DND-41 (cell line): ENCODE measurements around the gene CDC14A.

Experiments
- ATAC-seq: fragments of 200-7000 bp; cut with Tn5 transposase; 3 replicates; pipeline ENCODE4 v1.9.1; 2021; ENCODE audit warnings: low read depth; ENCODE audit not compliant: insufficient read depth
- DNase-seq: peaks from one replicate; pipeline ENCODE4 v3.0.0-alpha.2; 2020
- H2AFZ ChIP-seq: 2 replicates; pipeline ENCODE4 v1.6.0; 2012; ENCODE audit warnings: low read depth, low read length
- H3K27ac ChIP-seq: 2 replicates; pipeline ENCODE4 v1.5.1; 2012; ENCODE audit warnings: low read length, inconsistent platforms
- H3K27me3 ChIP-seq: fragments of 200-600 bp; sonication (generic); 2 replicates; pipeline ENCODE4 v1.6.0; 2012; ENCODE audit warnings: low read length, mild to moderate bottlenecking, inconsistent platforms; ENCODE audit not compliant: insufficient read depth, poor library complexity
- H3K36me3 ChIP-seq: 2 replicates; pipeline ENCODE4 v1.5.1; 2012; ENCODE audit warnings: low read length, inconsistent platforms; ENCODE audit not compliant: insufficient read depth
- H3K4me1 ChIP-seq: 2 replicates; pipeline ENCODE4 v1.5.1; 2012; ENCODE audit warnings: mild to moderate bottlenecking, low read length; ENCODE audit not compliant: insufficient read depth
- H3K4me2 ChIP-seq: 2 replicates; pipeline ENCODE4 v1.6.0; 2012; ENCODE audit warnings: mild to moderate bottlenecking, moderate library complexity, low read length, inconsistent platforms; ENCODE audit not compliant: insufficient read depth
- H3K4me3 ChIP-seq, 2 experiments: fragments of 200-600 bp in 1 of 2; shearing (Covaris generic) in 1 of 2; 2 replicates each; pipeline ENCODE4 v1.5.1; 2012 to 2016; ENCODE audit warnings: inconsistent platforms in 2 of 2, low read length in 2 of 2, mild to moderate bottlenecking in 2 of 2, low read depth in 1 of 2, moderate library complexity in 1 of 2
- H3K79me2 ChIP-seq: 2 replicates; pipeline ENCODE4 v1.6.0; 2012; ENCODE audit warnings: low read length, inconsistent platforms; ENCODE audit not compliant: insufficient read depth
- H3K9ac ChIP-seq: 2 replicates; pipeline ENCODE4 v1.6.0; 2012; ENCODE audit warnings: low read depth, mild to moderate bottlenecking, inconsistent platforms, low read length, moderate library complexity
- H3K9me3 ChIP-seq: 2 replicates; pipeline ENCODE4 v1.5.1; 2012; ENCODE audit warnings: low read length, moderate library complexity, mild to moderate bottlenecking, inconsistent platforms; ENCODE audit not compliant: insufficient read depth, severe bottlenecking
- H4K20me1 ChIP-seq: 2 replicates; pipeline ENCODE4 v1.6.0; 2012; ENCODE audit warnings: low read length; ENCODE audit not compliant: insufficient read depth
- EZH2 ChIP-seq: IDR thresholded peaks from 3 replicates; pipeline ENCODE4 v1.6.1; 2012; ENCODE audit warnings: borderline replicate concordance, low read depth, mild to moderate bottlenecking, moderate library complexity, low read length, inconsistent platforms; ENCODE audit not compliant: severe bottlenecking
- TF ChIP-seq, protein P1 (sequence below): IDR thresholded peaks from 2 replicates; pipeline ENCODE4 v1.5.1; 2012; ENCODE audit warnings: borderline replicate concordance, low read length, moderate library complexity, mild to moderate bottlenecking; ENCODE audit not compliant: poor library complexity, severe bottlenecking; ENCODE audit errors: extremely low read depth

CDC14A gene

DNA sequence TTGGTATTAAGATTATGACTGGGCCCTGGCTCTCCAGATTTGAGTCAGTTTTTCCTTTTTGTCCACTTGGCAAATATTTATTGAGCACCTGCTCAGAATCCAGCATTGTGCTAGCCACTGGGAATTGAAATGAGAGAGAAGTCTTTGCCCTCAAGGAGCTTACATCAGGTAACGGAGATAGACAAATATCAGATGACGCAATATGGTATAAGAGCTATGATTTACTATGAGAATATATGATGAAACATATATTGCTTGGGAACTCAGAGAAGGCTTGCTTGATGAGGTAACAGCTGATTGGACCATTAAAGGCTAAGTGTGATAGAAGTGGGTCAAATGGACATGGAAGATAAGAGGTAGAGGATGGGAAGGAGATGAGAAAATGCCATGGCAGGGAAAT lies 144.6 kb downstream of the CDC14A start:
- Histone ChIP-seq H3K9me3 (no peaks in the 10 kb centered on the region), H3K4me1 (no peaks in the 10 kb centered on the region), H3K9ac (no peak overlapping the region), H3K4me3 (no peak overlapping the region), H3K4me2 (no peak overlapping the region), H3K36me3 (peaks cover 37% of the 10 kb centered on the region), H4K20me1 (no peaks in the 10 kb centered on the region), H3K79me2 (no peaks in the 10 kb centered on the region), H2AFZ (no peak overlapping the region), H3K27ac (no peak overlapping the region), H3K27me3 (no peaks in the 10 kb centered on the region)
- TF ChIP-seq EZH2, result no peak
- TF ChIP-seq, protein P1, sequence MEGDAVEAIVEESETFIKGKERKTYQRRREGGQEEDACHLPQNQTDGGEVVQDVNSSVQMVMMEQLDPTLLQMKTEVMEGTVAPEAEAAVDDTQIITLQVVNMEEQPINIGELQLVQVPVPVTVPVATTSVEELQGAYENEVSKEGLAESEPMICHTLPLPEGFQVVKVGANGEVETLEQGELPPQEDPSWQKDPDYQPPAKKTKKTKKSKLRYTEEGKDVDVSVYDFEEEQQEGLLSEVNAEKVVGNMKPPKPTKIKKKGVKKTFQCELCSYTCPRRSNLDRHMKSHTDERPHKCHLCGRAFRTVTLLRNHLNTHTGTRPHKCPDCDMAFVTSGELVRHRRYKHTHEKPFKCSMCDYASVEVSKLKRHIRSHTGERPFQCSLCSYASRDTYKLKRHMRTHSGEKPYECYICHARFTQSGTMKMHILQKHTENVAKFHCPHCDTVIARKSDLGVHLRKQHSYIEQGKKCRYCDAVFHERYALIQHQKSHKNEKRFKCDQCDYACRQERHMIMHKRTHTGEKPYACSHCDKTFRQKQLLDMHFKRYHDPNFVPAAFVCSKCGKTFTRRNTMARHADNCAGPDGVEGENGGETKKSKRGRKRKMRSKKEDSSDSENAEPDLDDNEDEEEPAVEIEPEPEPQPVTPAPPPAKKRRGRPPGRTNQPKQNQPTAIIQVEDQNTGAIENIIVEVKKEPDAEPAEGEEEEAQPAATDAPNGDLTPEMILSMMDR, result no peak
- ATAC-seq (no peak), DNase-seq (no peak)

DNA sequence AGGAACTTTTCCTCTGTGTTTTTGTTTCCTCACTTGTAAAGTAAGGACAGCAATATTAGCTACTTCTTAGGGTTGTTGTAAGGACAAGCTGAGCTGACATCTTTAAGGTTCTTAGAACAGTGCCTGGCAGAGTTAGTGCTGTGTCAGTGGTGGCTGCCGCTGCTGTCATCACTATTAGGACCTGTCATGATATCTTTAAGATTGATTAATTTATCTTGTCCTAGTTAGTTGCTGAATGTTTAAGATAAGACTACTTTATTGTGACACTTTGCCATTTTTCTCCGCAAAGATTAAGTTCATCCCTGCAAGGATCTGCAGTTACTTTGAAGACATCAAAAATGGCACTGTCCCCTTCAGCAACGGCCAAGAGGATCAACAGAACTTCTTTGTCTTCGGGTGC lies 145.5 kb downstream of the CDC14A start:
- Histone ChIP-seq H3K27me3 (no peaks in the 10 kb centered on the region), H3K79me2 (no peaks in the 10 kb centered on the region), H3K9ac (no peak overlapping the region), H4K20me1 (no peaks in the 10 kb centered on the region), H3K9me3 (no peaks in the 10 kb centered on the region), H3K27ac (no peak overlapping the region), H2AFZ (no peak overlapping the region), H3K4me3 (no peak overlapping the region), H3K4me1 (no peaks in the 10 kb centered on the region), H3K36me3 (peaks cover 37% of the 10 kb centered on the region), H3K4me2 (no peak overlapping the region)
- DNase-seq (no peak), ATAC-seq (no peak)
- TF ChIP-seq, protein P1, result no peak
- TF ChIP-seq EZH2, result no peak

DNA sequence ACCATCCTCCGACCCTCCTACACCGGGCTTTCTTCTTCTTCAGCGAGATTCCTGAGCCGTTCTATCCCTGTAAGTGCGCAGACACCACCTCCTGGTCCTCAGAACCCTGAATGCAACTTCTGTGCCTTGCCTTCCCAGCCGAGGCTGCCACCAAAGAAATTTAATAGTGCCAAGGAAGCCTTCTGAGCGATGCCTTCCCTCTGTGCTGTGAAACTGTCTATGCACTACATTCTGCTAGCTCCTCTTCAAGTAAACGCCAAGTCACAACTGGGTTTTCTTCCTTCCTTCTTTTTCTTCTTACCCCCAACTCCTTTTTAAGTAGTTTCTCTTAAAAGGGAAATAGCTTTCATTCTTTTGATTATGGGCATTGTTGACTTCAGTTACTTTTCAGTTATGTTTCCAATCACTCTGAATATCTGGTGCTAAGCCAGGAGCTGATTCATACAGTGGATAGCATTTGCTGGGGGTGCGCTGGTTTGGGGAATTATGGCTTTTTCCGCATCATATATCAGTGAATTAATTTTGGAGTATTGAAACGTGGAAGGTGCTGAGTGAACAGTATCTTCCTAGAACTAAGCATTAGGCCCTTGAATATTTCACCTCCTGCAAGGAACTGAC lies 147.0 kb downstream of the CDC14A start:
- no peaks in the 10 kb centered on the region for H3K79me2 ChIP-seq
- H4K20me1 ChIP-seq, result no peaks in the 10 kb centered on the region
- no peak overlapping the region for H3K27ac ChIP-seq
- ATAC-seq (no peak), DNase-seq (no peak)
- no peak overlapping the region for H3K9ac ChIP-seq
- peaks cover 37% of the 10 kb centered on the region for H3K36me3 ChIP-seq
- TF ChIP-seq, protein P1, result no peak
- TF ChIP-seq EZH2, result no peak
- H3K27me3 ChIP-seq, result no peaks in the 10 kb centered on the region
- no peak overlapping the region for H2AFZ ChIP-seq
- no peak overlapping the region for H3K4me3 ChIP-seq
- no peaks in the 10 kb centered on the region for H3K9me3 ChIP-seq
- H3K4me2 ChIP-seq, result no peak overlapping the region
- no peaks in the 10 kb centered on the region for H3K4me1 ChIP-seq
